Upper lobe of left lung (tissue), 6 donors: ENCODE results near the gene SRRM3. TPM values are rescaled to one million over a fixed set of nuclear protein-coding genes. Genes with fewer than 3 reads are reported as not detected.

Experiments
- ATAC-seq, 2 donors: fragments of 200-7000 bp; cut with Tn5 transposase; one replicate each; pipeline ENCODE4 v1.9.1; 2022; ENCODE audit warnings: mild to moderate bottlenecking in 2 of 2, moderate library complexity in 2 of 2; ENCODE audit not compliant: low FRiP score in 2 of 2
- DNase-seq, 2 donors: peaks; one replicate each; pipeline ENCODE4 v3.0.0-alpha.2; 2019 to 2020
- H3K27ac ChIP-seq, 4 donors: fragments of 200-600 bp; sonication (generic); one replicate each; pipeline ENCODE4 v1.5.1; 2016 to 2019
- H3K27me3 ChIP-seq, 4 donors: fragments of 200-600 bp; sonication (generic); one replicate each; pipeline ENCODE4 v1.5.1; 2017 to 2019
- H3K36me3 ChIP-seq, 4 donors: fragments of 200-600 bp; sonication (generic); one replicate each; pipeline ENCODE4 v1.5.1; 2016 to 2019
- H3K4me1 ChIP-seq, 4 donors: fragments of 200-600 bp; sonication (generic); one replicate each; pipeline ENCODE4 v1.5.1; 2018 to 2019
- H3K4me3 ChIP-seq, 4 donors: fragments of 200-600 bp; sonication (generic); one replicate each; pipeline ENCODE4 v1.5.1; 2017 to 2019; ENCODE audit warnings: mild to moderate bottlenecking in 2 of 4, moderate library complexity in 1 of 4
- H3K9me3 ChIP-seq, 4 donors: fragments of 200-600 bp; sonication (generic); one replicate each; pipeline ENCODE4 v1.5.1; 2018 to 2019
- EP300 ChIP-seq, 4 donors: sonication (generic); formaldehyde crosslinking; IDR thresholded peaks; one replicate each; pipeline ENCODE4 v1.5.1; 2017; ENCODE audit warnings: antibody characterized with exemption in 4 of 4, control low read depth in 2 of 4
- POLR2A ChIP-seq, 4 donors: fragments of 450-650 bp; IDR thresholded peaks; one replicate each; pipeline ENCODE4 v1.5.1; 2016 to 2017; ENCODE audit warnings: antibody characterized with exemption in 4 of 4, mild to moderate bottlenecking in 2 of 4
- POLR2AphosphoS5 ChIP-seq, 2 donors: sonication (generic); formaldehyde crosslinking; IDR thresholded peaks; one replicate each; pipeline ENCODE4 v1.5.1; 2017; ENCODE audit warnings: antibody characterized with exemption in 2 of 2
- WGBS, 2 donors: methylation state at CpG; one replicate each; pipeline ENCODE4 v1.1.5; 2017 to 2018; 5-methylcytosine and 5-hydroxymethylcytosine counted together
- total RNA-seq, 6 donors: library from RNA; depleted of rRNA in 4 of 6; stranded (reverse); fragments of >200 nt in 4 of 6; gene quantifications; one replicate each; pipeline versions ENCODE4 v1.1.0 to v1.2.1, GENCODE V29; 2016 to 2021
- TF ChIP-seq, protein P1 (sequence below), 6 experiments: fragments of 450-650 bp in 4 of 6; fragments of 200-600 bp in 2 of 6; sonication (generic) in 2 of 6; IDR thresholded peaks; one replicate each; pipeline ENCODE4 v1.5.1; 2016 to 2019; ENCODE audit warnings: antibody characterized with exemption in 6 of 6
- donor health status: DM: no; HTN: no; CAD: no; lungs with moderate emphysema.
- donor health status: DM: no; HTN: yes; CAD: no; lungs with severe emphysema.

Gene SRRM3
- total RNA-seq, 6 donors from 2014 or later, result 0.30 to 1.5 (median 0.72) TPM

DNA sequence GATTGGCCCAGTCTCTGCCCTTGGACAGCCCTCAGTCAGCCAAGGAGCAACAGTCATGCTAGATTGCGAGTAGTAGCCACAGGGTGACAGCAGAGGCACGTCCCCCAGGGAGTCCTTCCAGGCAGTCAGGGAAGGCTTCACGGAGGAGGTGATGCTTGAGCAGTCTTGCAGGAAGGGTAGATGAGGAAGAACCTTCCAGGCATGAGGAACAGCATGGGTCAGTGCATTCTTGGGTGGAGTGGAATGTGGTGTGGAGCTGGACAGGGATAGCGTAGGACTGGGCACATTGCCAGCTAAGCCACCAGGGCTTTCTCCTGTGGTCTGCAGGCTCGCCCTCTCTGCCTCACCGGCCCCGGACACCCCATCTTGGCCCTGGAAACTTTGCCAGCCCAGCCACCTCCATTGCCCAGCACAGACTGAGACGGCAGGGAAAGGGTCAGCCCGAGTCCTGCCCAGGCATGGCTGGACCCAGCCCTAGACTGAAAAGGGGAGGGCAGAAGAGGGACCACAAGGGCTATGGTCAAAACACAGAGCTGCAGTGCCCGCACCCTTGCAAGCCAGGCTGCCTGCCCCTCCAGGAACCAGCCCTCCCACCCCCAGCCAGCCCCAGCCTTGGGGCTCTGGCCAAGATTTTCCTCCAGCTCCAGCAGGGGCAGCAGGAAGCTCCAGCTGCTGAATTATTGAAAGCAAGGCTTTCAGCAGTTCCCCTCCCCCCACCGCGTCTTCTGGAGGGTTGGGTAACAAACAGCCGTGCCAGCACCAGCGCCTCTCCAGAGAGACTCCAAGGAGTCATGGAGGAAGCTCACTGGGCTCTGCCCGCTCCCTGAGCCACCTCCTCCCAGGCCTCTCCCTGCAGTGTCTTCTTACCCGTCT, 18.7 kb downstream of the SRRM3 start:
- TF ChIP-seq POLR2AphosphoS5 (IDR thresholded peaks at IDR 0.05) (no peak), EP300 (IDR thresholded peaks at IDR 0.05) (no peak), POLR2A (IDR thresholded peaks at IDR 0.05) (no peak)
- TF ChIP-seq, protein P1, sequence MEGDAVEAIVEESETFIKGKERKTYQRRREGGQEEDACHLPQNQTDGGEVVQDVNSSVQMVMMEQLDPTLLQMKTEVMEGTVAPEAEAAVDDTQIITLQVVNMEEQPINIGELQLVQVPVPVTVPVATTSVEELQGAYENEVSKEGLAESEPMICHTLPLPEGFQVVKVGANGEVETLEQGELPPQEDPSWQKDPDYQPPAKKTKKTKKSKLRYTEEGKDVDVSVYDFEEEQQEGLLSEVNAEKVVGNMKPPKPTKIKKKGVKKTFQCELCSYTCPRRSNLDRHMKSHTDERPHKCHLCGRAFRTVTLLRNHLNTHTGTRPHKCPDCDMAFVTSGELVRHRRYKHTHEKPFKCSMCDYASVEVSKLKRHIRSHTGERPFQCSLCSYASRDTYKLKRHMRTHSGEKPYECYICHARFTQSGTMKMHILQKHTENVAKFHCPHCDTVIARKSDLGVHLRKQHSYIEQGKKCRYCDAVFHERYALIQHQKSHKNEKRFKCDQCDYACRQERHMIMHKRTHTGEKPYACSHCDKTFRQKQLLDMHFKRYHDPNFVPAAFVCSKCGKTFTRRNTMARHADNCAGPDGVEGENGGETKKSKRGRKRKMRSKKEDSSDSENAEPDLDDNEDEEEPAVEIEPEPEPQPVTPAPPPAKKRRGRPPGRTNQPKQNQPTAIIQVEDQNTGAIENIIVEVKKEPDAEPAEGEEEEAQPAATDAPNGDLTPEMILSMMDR (IDR thresholded peaks at IDR 0.05), result no peak
- Histone ChIP-seq H3K27me3 (no peaks in the 10 kb centered on the region), H3K36me3 (no peaks in the 10 kb centered on the region), H3K4me1 (no peaks in the 10 kb centered on the region), H3K4me3 (no peak overlapping the region), H3K9me3 (no peaks in the 10 kb centered on the region), H3K27ac (no peak overlapping the region)
- WGBS, 2 donors, result 22 to 30% methylated on average over 12 to 16 of the region's 16 CpGs
- DNase-seq, result peak in 1 of 2 donors; percentile 47
- peak in 1 of 2 donors; percentile 38 for ATAC-seq

DNA sequence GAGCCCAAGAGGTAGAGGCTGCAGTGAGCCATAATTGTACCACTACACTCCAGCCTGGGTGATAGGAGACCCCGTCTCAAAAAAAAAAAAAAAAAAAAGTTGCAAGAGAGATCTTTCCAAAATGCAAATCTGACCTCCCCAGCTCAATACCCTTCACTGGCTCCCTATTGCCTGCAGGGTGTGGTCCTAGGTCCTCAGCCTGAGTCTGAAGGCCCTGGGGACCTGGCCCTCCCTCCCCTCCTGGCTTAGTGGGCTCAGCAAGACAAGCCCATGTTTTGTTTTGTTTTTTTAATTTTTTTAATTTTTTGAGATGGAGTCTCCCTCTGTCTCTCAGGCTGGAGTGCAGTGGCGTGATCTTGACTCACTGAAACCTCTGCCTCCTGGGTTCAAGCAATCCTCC, 20.6 kb downstream of the SRRM3 start:
- Histone ChIP-seq H3K27ac (no peak overlapping the region), H3K36me3 (no peaks in the 10 kb centered on the region), H3K4me1 (no peaks in the 10 kb centered on the region), H3K4me3 (no peak overlapping the region), H3K27me3 (no peaks in the 10 kb centered on the region), H3K9me3 (no peaks in the 10 kb centered on the region)
- no peak for TF ChIP-seq EP300 (IDR thresholded peaks at IDR 0.05)
- TF ChIP-seq POLR2A (IDR thresholded peaks at IDR 0.05), result no peak
- TF ChIP-seq POLR2AphosphoS5 (IDR thresholded peaks at IDR 0.05), result no peak
- TF ChIP-seq, protein P1 (IDR thresholded peaks at IDR 0.05), result no peak
- 77 to 86% methylated on average over 2 of the region's 2 CpGs for WGBS, 2 donors
- ATAC-seq (no peak), DNase-seq (no peak)

DNA sequence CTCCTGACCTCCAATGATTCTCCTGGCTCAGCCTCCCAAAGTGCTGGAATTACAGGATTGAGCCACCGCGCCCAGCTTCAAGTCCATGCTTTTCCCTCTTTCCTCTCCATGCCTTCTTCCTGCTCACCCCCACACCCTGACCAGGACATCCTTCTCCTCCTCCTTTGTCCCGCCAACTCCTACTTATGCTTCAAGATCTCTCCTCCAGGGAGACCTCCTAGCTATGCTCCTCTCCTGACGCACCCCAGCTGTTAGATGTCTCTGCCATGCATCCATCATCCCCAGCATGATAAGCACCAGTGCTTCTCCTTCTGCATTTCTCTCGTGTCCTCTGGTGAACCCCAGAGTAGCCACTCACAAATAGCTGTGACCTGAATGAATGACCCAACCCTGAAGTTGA, 21.1 kb downstream of the SRRM3 start:
- Histone ChIP-seq H3K4me1 (no peaks in the 10 kb centered on the region), H3K27me3 (no peaks in the 10 kb centered on the region), H3K4me3 (no peak overlapping the region), H3K9me3 (no peaks in the 10 kb centered on the region), H3K36me3 (no peaks in the 10 kb centered on the region), H3K27ac (no peak overlapping the region)
- 65 to 79% methylated on average over 5 of the region's 5 CpGs for WGBS, 2 donors
- DNase-seq, result no peak
- ATAC-seq, result no peak
- no peak for TF ChIP-seq POLR2A (IDR thresholded peaks at IDR 0.05)
- no peak for TF ChIP-seq POLR2AphosphoS5 (IDR thresholded peaks at IDR 0.05)

GRCh38 chr7:76223286-76223972, 21.7 kb downstream of the SRRM3 start:
- ATAC-seq, result no peak
- WGBS, 2 donors, result 13 to 15% methylated on average over 3 of the region's 3 CpGs
- Histone ChIP-seq H3K27me3 (no peaks in the 10 kb centered on the region), H3K27ac (no peak overlapping the region), H3K36me3 (no peaks in the 10 kb centered on the region), H3K4me1 (no peaks in the 10 kb centered on the region), H3K9me3 (no peaks in the 10 kb centered on the region), H3K4me3 (no peak overlapping the region)
- TF ChIP-seq, protein P1 (IDR thresholded peaks at IDR 0.05), result no peak
- TF ChIP-seq POLR2A (IDR thresholded peaks at IDR 0.05) (no peak), POLR2AphosphoS5 (IDR thresholded peaks at IDR 0.05) (no peak), EP300 (IDR thresholded peaks at IDR 0.05) (no peak)
- no peak for DNase-seq

DNA sequence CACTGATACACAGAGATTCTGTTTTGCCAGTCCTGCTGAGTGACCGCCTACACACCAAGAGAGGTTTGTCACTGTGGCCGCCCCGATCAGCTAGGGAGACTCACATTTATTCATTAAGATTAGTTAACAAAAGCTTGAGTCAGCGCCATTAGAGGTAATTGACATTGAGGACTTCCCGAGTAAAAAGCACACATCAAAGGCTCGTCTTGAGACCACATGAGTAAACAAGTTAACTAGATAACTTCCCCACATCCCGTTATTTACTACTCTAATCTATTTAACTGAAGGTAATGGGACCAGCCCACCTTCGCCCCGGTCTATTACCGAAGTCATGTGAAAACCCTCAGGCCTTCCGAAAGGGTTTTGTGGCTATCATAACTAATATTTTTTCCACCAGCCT, 23.0 kb downstream of the SRRM3 start:
- Histone ChIP-seq H3K4me1 (no peaks in the 10 kb centered on the region), H3K9me3 (no peaks in the 10 kb centered on the region), H3K27me3 (no peaks in the 10 kb centered on the region), H3K4me3 (no peak overlapping the region), H3K27ac (no peak overlapping the region), H3K36me3 (no peaks in the 10 kb centered on the region)
- 32 to 41% methylated on average over 11 of the region's 11 CpGs for WGBS, 2 donors
- no peak for DNase-seq
- ATAC-seq, result no peak
- no peak for TF ChIP-seq POLR2A (IDR thresholded peaks at IDR 0.05)
- TF ChIP-seq EP300 (IDR thresholded peaks at IDR 0.05), result no peak
- TF ChIP-seq, protein P1 (IDR thresholded peaks at IDR 0.05), result no peak
- no peak for TF ChIP-seq POLR2AphosphoS5 (IDR thresholded peaks at IDR 0.05)
